Activated CD4-positive, alpha-beta T cell treated with anti-CD3 and anti-CD28 coated beads for 4 hours (primary cell): ENCODE results near the gene CCDC116.

Experiments used
- DNase-seq, 2 donors: peaks; one replicate each; pipeline ENCODE4 v3.0.0-alpha.2; 2020

Gene CCDC116

GRCh38 chr22:21682385-21683175 lies 50.0 kb downstream of the CCDC116 start:
- DNase-seq, result no peak

GRCh38 chr22:21683401-21683811 lies 50.8 kb downstream of the CCDC116 start:
- no peak for DNase-seq

GRCh38 chr22:21684492-21685163 lies 52.1 kb downstream of the CCDC116 start:
- no peak for DNase-seq

DNA sequence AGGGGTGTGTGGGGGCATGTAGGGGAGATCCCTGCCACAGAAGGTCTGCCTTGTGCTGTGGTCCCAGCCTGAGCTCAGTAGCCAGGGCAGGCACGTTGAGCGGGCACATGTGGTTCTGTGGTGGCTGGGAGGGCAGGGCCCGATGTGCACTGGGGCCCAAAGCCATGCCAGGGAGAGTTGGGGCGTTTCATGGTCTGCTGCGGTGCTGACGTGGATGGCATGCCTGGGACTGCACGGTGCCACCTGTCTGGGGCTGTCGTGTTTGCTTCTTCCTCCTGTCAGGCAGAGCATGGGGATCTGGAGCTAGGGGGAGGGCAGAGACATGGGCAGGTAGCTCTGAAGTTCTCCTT lies 52.6 kb downstream of the CCDC116 start:
- DNase-seq, result no peak

GRCh38 chr22:21686193-21686608 lies 53.6 kb downstream of the CCDC116 start:
- DNase-seq, result no peak
